Spleen (tissue), 7 donors: ENCODE results near the gene SLC38A10.

Experiments
- POLR2A ChIP-seq, 3 donors: fragments of 450-650 bp; IDR thresholded peaks; one replicate each; pipeline ENCODE4 v1.5.1; 2017; ENCODE audit warnings: antibody characterized with exemption in 3 of 3, mild to moderate bottlenecking in 1 of 3
- TF ChIP-seq, protein P1 (sequence below), 11 experiments: fragments of 200-600 bp in 7 of 11; fragments of 450-650 bp in 4 of 11; sonication (generic) in 4 of 11; IDR thresholded peaks in 8 of 11; conservative IDR thresholded peaks in 3 of 11; 1 replicate in 7 of 11; 2 replicates in 4 of 11; pipeline versions ENCODE4 v1.4.0 to v1.8.0; 2016 to 2021; ENCODE audit warnings: antibody characterized with exemption in 11 of 11, inconsistent platforms in 4 of 11, mild to moderate bottlenecking in 1 of 11
- donor health status: DM: no; HTN: no; CAD: no; lungs with moderate emphysema.
- donor health status: DM: no; HTN: no; CAD: no.
- donor health status: DM: no; HTN: no; CAD: no.

DNA sequence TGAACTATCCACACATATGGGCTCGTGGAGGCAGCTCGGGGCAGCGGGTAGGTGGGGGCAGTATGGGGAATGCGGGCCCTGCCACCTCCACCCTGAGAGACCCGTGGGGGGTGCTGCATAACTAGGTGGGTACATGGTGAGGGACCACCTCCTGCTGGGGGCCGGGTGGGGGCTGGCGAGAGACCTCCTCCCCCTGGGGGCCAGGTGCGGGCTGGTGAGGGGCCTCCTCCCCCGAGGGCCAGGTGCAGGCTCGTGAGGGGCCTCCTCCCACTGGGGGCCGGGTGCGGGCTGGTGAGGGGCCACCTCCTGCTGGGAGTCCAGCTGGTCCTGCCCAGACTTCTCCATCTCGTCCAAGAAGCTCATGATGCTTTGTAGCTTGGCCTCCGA is 97.7 kb downstream of the SLC38A10 start:
- TF ChIP-seq, protein P1, sequence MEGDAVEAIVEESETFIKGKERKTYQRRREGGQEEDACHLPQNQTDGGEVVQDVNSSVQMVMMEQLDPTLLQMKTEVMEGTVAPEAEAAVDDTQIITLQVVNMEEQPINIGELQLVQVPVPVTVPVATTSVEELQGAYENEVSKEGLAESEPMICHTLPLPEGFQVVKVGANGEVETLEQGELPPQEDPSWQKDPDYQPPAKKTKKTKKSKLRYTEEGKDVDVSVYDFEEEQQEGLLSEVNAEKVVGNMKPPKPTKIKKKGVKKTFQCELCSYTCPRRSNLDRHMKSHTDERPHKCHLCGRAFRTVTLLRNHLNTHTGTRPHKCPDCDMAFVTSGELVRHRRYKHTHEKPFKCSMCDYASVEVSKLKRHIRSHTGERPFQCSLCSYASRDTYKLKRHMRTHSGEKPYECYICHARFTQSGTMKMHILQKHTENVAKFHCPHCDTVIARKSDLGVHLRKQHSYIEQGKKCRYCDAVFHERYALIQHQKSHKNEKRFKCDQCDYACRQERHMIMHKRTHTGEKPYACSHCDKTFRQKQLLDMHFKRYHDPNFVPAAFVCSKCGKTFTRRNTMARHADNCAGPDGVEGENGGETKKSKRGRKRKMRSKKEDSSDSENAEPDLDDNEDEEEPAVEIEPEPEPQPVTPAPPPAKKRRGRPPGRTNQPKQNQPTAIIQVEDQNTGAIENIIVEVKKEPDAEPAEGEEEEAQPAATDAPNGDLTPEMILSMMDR (IDR thresholded peaks at IDR 0.05 in 8 of 11, conservative IDR thresholded peaks at IDR 0.05 in 3 of 11) = no peak
- no peak for TF ChIP-seq POLR2A (IDR thresholded peaks at IDR 0.05)
